Pancreas (tissue), 10 donors: ENCODE measurements around the gene PI4KA. TPM values are rescaled to one million over a fixed set of nuclear protein-coding genes. Genes with fewer than 3 reads are reported as not detected.

Experiments
- ATAC-seq, 4 donors: fragments of 200-7000 bp; cut with Tn5 transposase; one replicate each; pipeline versions ENCODE4 v1.8.0 to v1.9.1; 2020; ENCODE audit warnings: mild to moderate bottlenecking in 4 of 4, moderate library complexity in 4 of 4
- DNase-seq, 6 donors: peaks; one replicate each; pipeline ENCODE4 v3.0.0-alpha.2; 2020
- FAIRE-seq: peaks from 2 replicates; lab custom pipeline; 2012; peaks lifted over from hg19 to GRCh38; lab: Jason Lieb, UNC
- H3K27ac ChIP-seq, 4 donors: fragments of 200-600 bp; sonication (generic); 1 replicate in 3 of 4; 2 replicates in 1 of 4; pipeline versions ENCODE4 v1.5.0 to v1.8.0; 2020
- H3K27me3 ChIP-seq, 4 donors: fragments of 200-600 bp; one replicate each; pipeline ENCODE4 v1.8.0; 2021
- H3K36me3 ChIP-seq, 3 donors: fragments of 200-600 bp; sonication (generic) in 1 of 3; one replicate each; pipeline versions ENCODE4 v1.5.0 to v1.8.0; 2020 to 2021
- H3K4me1 ChIP-seq, 3 donors: fragments of 200-600 bp; one replicate each; pipeline ENCODE4 v1.8.0; 2021
- H3K4me3 ChIP-seq, 4 donors: fragments of 200-600 bp; sonication (generic) in 2 of 4; one replicate each; pipeline versions ENCODE4 v1.5.0 to v1.8.0; 2020 to 2021
- H3K9me3 ChIP-seq, 4 donors: fragments of 200-600 bp; one replicate each; pipeline ENCODE4 v1.8.0; 2021
- WGBS, 2 donors: extraction: QIAGEN DNeasy Blood & Tissue Kit; methylation state at CpG; one replicate each; pipeline ENCODE4 v1.1.7; 2013; 5-methylcytosine and 5-hydroxymethylcytosine counted together
- intact Hi-C, 3 donors: fragments of 100-400 bp; cut with DNase I; formaldehyde crosslinking; loops; one replicate each; pipeline versions ENCODE4 v1.11.1 to v1.14.2; 2022
- polyA plus RNA-seq, 2 donors: library from polyadenylated mRNA; stranded (reverse); fragments of 200-250 nt; gene quantifications; one replicate each; pipeline ENCODE4 v1.2.3, GENCODE V29; 2013
- total RNA-seq, 6 donors: library from RNA; stranded (reverse); fragmentation: NEBNext Ultra II Directional in 4 of 6; extraction: Animal tissue kit (Norgen Biotek cat#: 25700) in 4 of 6; gene quantifications; one replicate each; pipeline versions ENCODE4 v1.2.1 to v1.2.4, GENCODE V29; 2021 to 2023
- TF ChIP-seq, protein P1 (sequence below), 4 donors: fragments of 200-600 bp; sonication (generic) in 3 of 4; IDR thresholded peaks; one replicate each; pipeline versions ENCODE4 v1.5.0 to v1.8.0; 2021; ENCODE audit warnings: antibody characterized with exemption in 4 of 4
- donor health status: healthy with polysubstance abuse.
- donor health status: DM: no; HTN: no; CAD: no; lungs with moderate emphysema.
- donor health status: DM: no; HTN: no; CAD: no.
- donor health status: control.
- donor health status: control.
- donor health status: Bipolar disorder and iron deficiency.
- donor health status: DM: yes; HTN: yes; CAD: no.
- donor health status: DM: no; HTN: no; CAD: no.
- donor health status: DM: no; HTN: no; CAD: no.
- donor health status: DM: yes; HTN: yes; CAD: no.

Gene PI4KA
- total RNA-seq (10 to 100 TPM; 23.6 to 45.2 (median 31.4) TPM), polyA plus RNA-seq (10 to 100 TPM; 36.9 to 46.6 TPM)

DNA sequence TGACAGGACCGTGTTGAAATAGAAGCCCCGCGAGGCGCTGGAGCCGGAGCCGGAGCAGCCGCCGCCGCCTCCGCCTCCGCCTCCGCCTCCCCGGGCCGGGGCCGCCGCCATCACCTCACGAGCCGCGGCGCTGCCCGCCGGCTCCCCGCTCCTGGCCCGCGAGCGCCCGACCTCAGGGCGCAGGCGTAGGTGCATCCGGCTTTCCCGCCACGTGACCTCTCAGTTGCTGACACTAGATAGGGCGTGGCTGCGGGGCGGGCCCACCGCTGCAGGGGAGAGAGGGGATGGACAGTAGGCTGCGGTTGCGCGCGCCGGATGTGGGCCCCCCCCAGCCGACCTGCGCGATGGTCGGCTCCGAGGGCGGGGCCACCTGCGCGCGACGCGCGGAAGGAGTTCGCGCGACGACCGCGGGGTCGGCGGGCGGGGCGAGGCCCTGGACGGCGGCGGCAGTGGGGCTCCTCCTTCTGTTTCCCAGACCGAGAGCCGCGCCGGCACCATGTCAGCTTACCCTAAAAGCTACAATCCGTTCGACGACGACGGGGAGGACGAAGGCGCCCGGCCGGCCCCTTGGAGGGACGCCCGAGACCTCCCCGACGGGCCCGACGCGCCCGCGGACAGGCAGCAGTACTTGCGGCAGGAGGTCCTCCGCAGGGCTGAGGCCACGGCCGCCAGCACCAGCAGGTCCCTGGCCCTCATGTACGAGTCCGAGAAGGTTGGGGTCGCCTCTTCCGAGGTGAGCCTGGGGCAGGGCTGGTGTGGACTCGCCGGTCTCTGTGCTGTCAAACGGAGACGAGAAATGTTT, at the start of gene PI4KA, which contains the start of gene SNAP29:
Gene PI4KA (minus strand): TSS at position 197 of the 802 bp plus-strand sequence. CDS start 86 bp downstream, at position 111.
Gene SNAP29 (plus strand): TSS at position 393 of the 802 bp plus-strand sequence. CDS start 104 bp downstream, at position 497.
- Histone ChIP-seq H3K27ac (peak within 1 kb of the TSS; percentile 43 to 83 (median 72)), H3K4me1 (peaks cover 0 to 13% (median 12%) of the 10 kb centered on the region in 3 donors), H3K4me3 (peak within 1 kb of the TSS; percentile 72 to 95 (median 76)), H3K9me3 (no peaks in the 10 kb centered on the region), H3K27me3 (no peaks in the 10 kb centered on the region), H3K36me3 (no peaks in the 10 kb centered on the region)
- TF ChIP-seq, protein P1, sequence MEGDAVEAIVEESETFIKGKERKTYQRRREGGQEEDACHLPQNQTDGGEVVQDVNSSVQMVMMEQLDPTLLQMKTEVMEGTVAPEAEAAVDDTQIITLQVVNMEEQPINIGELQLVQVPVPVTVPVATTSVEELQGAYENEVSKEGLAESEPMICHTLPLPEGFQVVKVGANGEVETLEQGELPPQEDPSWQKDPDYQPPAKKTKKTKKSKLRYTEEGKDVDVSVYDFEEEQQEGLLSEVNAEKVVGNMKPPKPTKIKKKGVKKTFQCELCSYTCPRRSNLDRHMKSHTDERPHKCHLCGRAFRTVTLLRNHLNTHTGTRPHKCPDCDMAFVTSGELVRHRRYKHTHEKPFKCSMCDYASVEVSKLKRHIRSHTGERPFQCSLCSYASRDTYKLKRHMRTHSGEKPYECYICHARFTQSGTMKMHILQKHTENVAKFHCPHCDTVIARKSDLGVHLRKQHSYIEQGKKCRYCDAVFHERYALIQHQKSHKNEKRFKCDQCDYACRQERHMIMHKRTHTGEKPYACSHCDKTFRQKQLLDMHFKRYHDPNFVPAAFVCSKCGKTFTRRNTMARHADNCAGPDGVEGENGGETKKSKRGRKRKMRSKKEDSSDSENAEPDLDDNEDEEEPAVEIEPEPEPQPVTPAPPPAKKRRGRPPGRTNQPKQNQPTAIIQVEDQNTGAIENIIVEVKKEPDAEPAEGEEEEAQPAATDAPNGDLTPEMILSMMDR (IDR thresholded peaks at IDR 0.05), result no peak
- peak; percentile 98 to 100 (median 99) for DNase-seq
- ATAC-seq, result peak; percentile 95 to 98 (median 96)
- intact Hi-C loops, result no loop called here
- 0% methylated on average over 57 to 100 of the region's 100 CpGs for WGBS, 2 donors
- no peak for FAIRE-seq

DNA sequence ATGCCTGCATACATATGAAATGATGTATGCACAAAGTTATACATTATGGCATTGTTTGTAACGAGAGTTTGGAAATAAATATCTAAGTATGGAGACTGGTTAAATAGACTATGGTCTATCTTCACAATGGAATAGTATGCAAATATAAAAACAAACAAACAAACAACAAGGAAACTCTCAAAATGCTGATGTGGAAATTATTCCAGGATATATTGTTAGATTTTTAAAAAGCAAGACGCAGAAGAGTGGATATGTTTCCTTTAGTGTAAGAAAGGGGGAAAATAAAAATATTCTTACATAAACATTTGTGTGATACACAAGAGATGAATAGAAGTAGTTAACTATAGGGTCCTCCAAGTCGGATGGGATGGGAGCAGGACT, 47.8 kb upstream of the PI4KA start:
- Histone ChIP-seq H3K4me1 (no peaks in the 10 kb centered on the region), H3K27me3 (no peaks in the 10 kb centered on the region), H3K9me3 (no peaks in the 10 kb centered on the region), H3K27ac (no peak overlapping the region), H3K36me3 (no peaks in the 10 kb centered on the region), H3K4me3 (no peak overlapping the region)
- TF ChIP-seq, protein P1 (IDR thresholded peaks at IDR 0.05), result no peak
- ATAC-seq (no peak), FAIRE-seq (no peak), DNase-seq (no peak)
- intact Hi-C loops, result no loop called here
- 67 to 76% methylated on average over 3 of the region's 3 CpGs for WGBS, 2 donors

DNA sequence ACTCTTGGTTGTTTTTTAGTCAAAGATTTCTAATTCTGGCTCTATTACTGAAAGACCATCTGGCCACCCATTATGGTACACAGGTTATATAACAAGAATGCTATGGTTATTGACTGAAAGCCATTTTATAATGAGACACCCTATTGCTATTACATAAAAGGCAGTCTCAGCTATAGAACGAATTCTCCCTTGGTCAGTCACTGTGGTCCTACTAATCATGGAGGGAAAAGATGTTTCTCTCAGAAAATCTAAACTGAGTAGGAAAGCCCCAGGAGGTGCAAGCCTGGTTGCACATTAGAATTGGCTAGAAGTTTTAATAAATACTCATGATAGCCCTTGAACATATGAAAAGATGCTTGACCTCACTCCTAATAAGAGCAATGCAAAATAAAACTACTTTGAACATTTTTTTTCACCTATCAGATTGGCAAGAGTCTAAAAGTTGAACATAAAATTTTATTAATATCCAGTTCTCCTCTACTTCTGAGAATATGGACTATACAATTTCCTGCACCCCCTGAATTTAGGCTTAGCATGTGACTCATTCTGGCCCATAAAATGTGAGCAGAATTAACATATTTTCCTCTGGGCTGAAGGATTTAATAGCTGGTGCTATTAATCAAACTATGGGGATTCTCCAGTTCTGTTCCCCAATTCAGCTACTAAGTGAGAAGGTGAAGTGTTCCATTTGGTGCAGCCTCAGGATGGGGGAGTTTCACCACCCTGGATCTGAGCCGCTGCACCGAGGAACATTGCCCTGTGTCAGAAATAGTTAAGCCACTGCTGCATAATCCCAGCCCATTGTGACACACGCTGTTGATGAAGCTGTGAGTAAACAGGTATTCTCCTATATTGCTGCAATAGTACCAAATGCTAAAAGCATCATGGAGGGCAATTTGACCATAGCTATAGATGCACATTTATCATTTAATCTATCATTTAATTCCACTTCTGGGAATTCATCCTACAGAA, 47.1 kb upstream of the PI4KA start:
- FAIRE-seq, result no peak
- no peaks in the 10 kb centered on the region for H3K4me1 ChIP-seq
- 58 to 62% methylated on average over 4 of the region's 4 CpGs for WGBS, 2 donors
- intact Hi-C loops, result no loop called here
- H3K27me3 ChIP-seq, result no peaks in the 10 kb centered on the region
- no peaks in the 10 kb centered on the region for H3K9me3 ChIP-seq
- no peak for ATAC-seq
- TF ChIP-seq, protein P1 (IDR thresholded peaks at IDR 0.05), result no peak
- H3K27ac ChIP-seq, result no peak overlapping the region
- H3K36me3 ChIP-seq, result no peaks in the 10 kb centered on the region
- no peak for DNase-seq
- H3K4me3 ChIP-seq, result no peak overlapping the region

DNA sequence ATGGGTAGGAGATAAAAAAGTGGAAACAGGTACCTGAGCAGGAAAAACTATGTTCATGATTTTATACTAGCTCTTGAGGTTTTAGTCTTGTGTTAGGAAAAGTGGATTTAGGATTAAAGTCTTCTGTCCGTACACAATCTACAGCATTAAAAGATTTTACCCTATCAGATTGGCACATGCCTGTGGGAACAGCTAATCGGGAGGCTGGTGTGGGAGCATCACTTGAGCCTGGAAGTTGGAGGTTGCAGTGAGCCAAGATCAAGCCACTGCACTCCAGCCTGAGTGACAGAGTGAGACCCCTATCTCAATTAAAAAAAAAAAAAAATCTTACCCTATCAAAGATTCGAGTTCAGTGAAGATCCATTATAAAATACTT, 46.4 kb upstream of the PI4KA start:
- no peaks in the 10 kb centered on the region for H3K9me3 ChIP-seq
- intact Hi-C loops, result no loop called here
- FAIRE-seq (no peak), DNase-seq (no peak), ATAC-seq (no peak)
- H3K4me3 ChIP-seq, result no peak overlapping the region
- H3K36me3 ChIP-seq, result no peaks in the 10 kb centered on the region
- H3K4me1 ChIP-seq, result no peaks in the 10 kb centered on the region
- H3K27me3 ChIP-seq, result no peaks in the 10 kb centered on the region
- no peak overlapping the region for H3K27ac ChIP-seq
- TF ChIP-seq, protein P1 (IDR thresholded peaks at IDR 0.05), result no peak
- 54 to 65% methylated on average over 3 of the region's 3 CpGs for WGBS, 2 donors
